ENCODE results near the gene SQSTM1. TPM values are rescaled to one million over a fixed set of nuclear protein-coding genes. Genes with fewer than 3 reads are reported as not detected.

Gene SQSTM1
- total and polyA plus RNA-seq, 2 of the 8 experiments (the other 6 are each of a cell fraction or from before 2014, with no cell fraction given): 78.6 to 110 TPM

GRCh38 chr5:179822444-179822990 lies 1.8 kb downstream of the SQSTM1 start:
- Histone ChIP-seq H3K9me3 (ENCODE audit: insufficient read depth in 2 of 2, low read depth in 1 of 2, low read length in 1 of 2) (no peaks in the 10 kb centered on the region), H4K91ac (replicated peaks; ENCODE audit: insufficient read length, low read length) (no peak overlapping the region), H4K20me1 (replicated peaks in 1 of 2; ENCODE audit: control insufficient read depth in 1 of 2, insufficient read depth in 2 of 2, low read length in 2 of 2) (peaks cover 8 to 25% of the 10 kb centered on the region in 2 experiments), H4K8ac (ENCODE audit: extremely low read depth, insufficient read depth, low read length) (no peak overlapping the region), H3K18ac (ENCODE audit: extremely low read depth, low read length) (no peak overlapping the region), H2BK120ac (replicated peaks; ENCODE audit: low read depth, low read length) (no peak overlapping the region), H3K4me1 (replicated peaks in 1 of 4; ENCODE audit: control insufficient read depth in 3 of 4, insufficient read depth in 4 of 4, low read length in 3 of 4) (peaks cover 4 to 36% (median 33%) of the 10 kb centered on the region in 4 experiments), H3K56ac (replicated peaks; ENCODE audit: insufficient read length, low read depth, low read length) (no peak overlapping the region), H3K4me2 (ENCODE audit: insufficient read depth in 1 of 2, low read depth in 2 of 2, low read length in 2 of 2) (peak overlapping the region; percentile 54 to 81; a peak in 3 of 4 replicates), H3K14ac (ENCODE audit: insufficient read length) (no peak overlapping the region), H3K4me3 (ENCODE audit: extremely low read depth in 1 of 4, insufficient read depth in 2 of 4, low read depth in 3 of 4, low read length in 4 of 4) (peak overlapping the region in 2 of 4 experiments; percentile 1 to 91; a peak in 3 of 8 replicates), H3K27me3 (replicated peaks in 1 of 4; ENCODE audit: control insufficient read depth in 3 of 4, extremely low read depth in 1 of 4, insufficient read depth in 3 of 4, low read length in 3 of 4) (no peaks in the 10 kb centered on the region), H3K23ac (ENCODE audit: insufficient read length) (no peak overlapping the region), H2BK12ac (ENCODE audit: low read depth, low read length) (no peak overlapping the region), H2AFZ (ENCODE audit: low read length) (no peak overlapping the region), H2BK15ac (ENCODE audit: low read length) (no peak overlapping the region), H2AK5ac (ENCODE audit: low read depth, low read length) (no peak overlapping the region), H3K36me3 (ENCODE audit: control insufficient read depth in 2 of 4, insufficient read depth in 4 of 4, low read length in 3 of 4) (peaks cover 10 to 43% (median 35%) of the 10 kb centered on the region in 4 experiments), H3K79me2 (ENCODE audit: control insufficient read depth in 1 of 2, insufficient read depth in 2 of 2, low read length in 2 of 2) (peaks cover 4 to 28% of the 10 kb centered on the region in 2 experiments; a peak in 2 of 4 replicates), H3K4ac (replicated peaks; ENCODE audit: insufficient read length, low read depth, low read length) (no peak overlapping the region), H3K23me2 (ENCODE audit: low read depth, low read length) (peaks cover 6% of the 10 kb centered on the region; the same call in 1 of the 2 replicates), H3K79me1 (ENCODE audit: low read depth, low read length) (peaks cover 8% of the 10 kb centered on the region), H2BK5ac (ENCODE audit: low read depth, low read length) (no peak overlapping the region; the same call in 1 of the 2 replicates), H2BK20ac (ENCODE audit: low read length) (no peak overlapping the region), H4K5ac (ENCODE audit: insufficient read length, low read depth, low read length) (no peak overlapping the region), H3K27ac (ENCODE audit: low read depth, low read length) (no peak overlapping the region), H3K9ac (replicated peaks in 1 of 4; ENCODE audit: extremely low read depth in 1 of 4, low read depth in 3 of 4, low read length in 3 of 4) (no peak overlapping the region)
- ChIA-PET POLR2A (ENCODE audit: partially characterized antibody) (interaction anchor here (0.6 to 12.6 kb wide), 10 partner anchors 10 to 111 kb away, joined by 3 to 207 read pairs (median 4); partner anchors contain the start of genes LTC4S, MAML1, MGAT4B and MRNIP), CTCF (ENCODE audit: partially characterized antibody) (interaction anchor here (0.6 to 1.5 kb wide), 6 partner anchors 9 to 59 kb away, joined by 3 to 6 read pairs (median 4); no protein-coding TSS in a partner anchor)
- FAIRE-seq (no peak), DNase-seq (ENCODE audit: low read depth in 1 of 2, low spot score in 2 of 2) (no peak)
- 74% methylated on average over 6 of the region's 8 CpGs; no CpG with 5 or more reads in 1 of the 2 experiments for WGBS, 2 experiments (ENCODE audit: extremely low coverage in 1 of 2, insufficient coverage in 1 of 2, insufficient read length in 1 of 2, insufficient replicate concordance in 2 of 2, low coverage in 1 of 2, low lambda C conversion rate in 2 of 2, missing lambda C conversion rate in 1 of 2)
- TF ChIP-seq SIX5 (IDR thresholded peaks at IDR 0.05; ENCODE audit: low read depth, low read length) (no peak), USF2 (IDR thresholded peaks at IDR 0.05; ENCODE audit: low read length) (no peak), POLR2A (IDR thresholded peaks at IDR 0.05; ENCODE audit: control extremely low read depth in 1 of 2, low read depth in 2 of 2, low read length in 2 of 2) (peak in 1 of 2 experiments; percentile 73; a peak in 1 of 3 replicates)

Data from H1 (cell line).